Measurements from ENCODE around the gene UBE2H.

The UBE2H gene

GRCh38 chr7:129786825-129787563 is 165.8 kb downstream of the UBE2H start:
- DNase-seq (ENCODE audit: low read depth) = no peak

- DNase-seq (ENCODE audit: low read depth) = no peak
Observed at GRCh38 chr7:129785685-129786514, 166.9 kb downstream of the UBE2H start.

- no peak for DNase-seq (ENCODE audit: low read depth)
Observed at GRCh38 chr7:129784783-129785684, 167.7 kb downstream of the UBE2H start.

- no peak for DNase-seq (ENCODE audit: low read depth)
Observed at GRCh38 chr7:129784437-129784782, 168.3 kb downstream of the UBE2H start.

- DNase-seq (ENCODE audit: low read depth) = no peak
Observed at GRCh38 chr7:129783584-129783919, 169.2 kb downstream of the UBE2H start.

GRCh38 chr7:129782818-129783583 is 169.8 kb downstream of the UBE2H start:
- DNase-seq (ENCODE audit: low read depth) = no peak

GRCh38 chr7:129781928-129782817 is 170.6 kb downstream of the UBE2H start:
- DNase-seq (ENCODE audit: low read depth) = no peak

- no peak for DNase-seq (ENCODE audit: low read depth)
Observed at GRCh38 chr7:129780974-129781927, 171.5 kb downstream of the UBE2H start.

Data from T follicular helper cell (primary cell).